GM23248 (cell line): ENCODE measurements around the gene NAT14. TPM values are rescaled to one million over a fixed set of nuclear protein-coding genes. Genes with fewer than 3 reads are reported as not detected.

Source experiments
- DNase-seq: peaks from one replicate; pipeline ENCODE4 v3.0.0-alpha.2; 2015
- H2AFZ ChIP-seq: fragments of 200-600 bp; sonication (generic); 2 replicates; pipeline ENCODE4 v1.6.1; 2016; ENCODE audit warnings: antibody characterized with exemption
- H3F3A ChIP-seq: fragments of 200-600 bp; sonication (generic); 2 replicates; pipeline ENCODE4 v1.6.1; 2016; ENCODE audit warnings: mild to moderate bottlenecking, antibody characterized with exemption, mixed run types; ENCODE audit not compliant: insufficient read depth
- H3K27ac ChIP-seq: fragments of 200-600 bp; sonication (generic); 2 replicates; pipeline ENCODE4 v1.5.1; 2016; ENCODE audit warnings: mild to moderate bottlenecking
- H3K27me3 ChIP-seq: fragments of 200-600 bp; sonication (generic); replicated peaks from 2 replicates; pipeline ENCODE4 v1.6.1; 2016; ENCODE audit warnings: mild to moderate bottlenecking; ENCODE audit not compliant: insufficient read depth
- H3K36me3 ChIP-seq: fragments of 200-600 bp; sonication (generic); 2 replicates; pipeline ENCODE4 v1.6.1; 2016; ENCODE audit warnings: low read depth, mild to moderate bottlenecking
- H3K4me1 ChIP-seq: fragments of 200-600 bp; sonication (generic); 2 replicates; pipeline ENCODE4 v1.6.1; 2016; ENCODE audit warnings: mild to moderate bottlenecking; ENCODE audit not compliant: insufficient read depth
- H3K4me2 ChIP-seq: fragments of 200-600 bp; sonication (generic); one replicate; pipeline ENCODE4 v1.6.1; 2016; ENCODE audit warnings: mild to moderate bottlenecking; ENCODE audit not compliant: unreplicated experiment
- H3K4me3 ChIP-seq: fragments of 200-600 bp; sonication (generic); 2 replicates; pipeline ENCODE4 v1.5.1; 2016; ENCODE audit warnings: mild to moderate bottlenecking
- H3K79me2 ChIP-seq: fragments of 200-600 bp; sonication (generic); 2 replicates; pipeline ENCODE4 v1.6.1; 2016; ENCODE audit warnings: mild to moderate bottlenecking; ENCODE audit not compliant: insufficient read depth
- H3K9ac ChIP-seq: fragments of 200-600 bp; sonication (generic); 2 replicates; pipeline ENCODE4 v1.6.1; 2016; ENCODE audit warnings: mild to moderate bottlenecking
- H3K9me2 ChIP-seq: fragments of 200-600 bp; sonication (generic); 2 replicates; pipeline ENCODE4 v1.6.1; 2016; ENCODE audit warnings: mixed run types, mild to moderate bottlenecking, moderate library complexity; ENCODE audit not compliant: insufficient read depth
- H3K9me3 ChIP-seq: fragments of 200-600 bp; sonication (generic); one replicate; pipeline ENCODE4 v1.6.1; 2017; ENCODE audit warnings: low read depth
- H4K20me1 ChIP-seq: fragments of 200-600 bp; sonication (generic); 2 replicates; pipeline ENCODE4 v1.6.0; 2016; ENCODE audit not compliant: insufficient read depth
- EZH2 ChIP-seq: fragments of 200-600 bp; sonication (generic); IDR thresholded peaks from 2 replicates; pipeline ENCODE4 v1.6.1; 2018; ENCODE audit warnings: antibody characterized with exemption, mild to moderate bottlenecking; ENCODE audit not compliant: insufficient read depth, poor library complexity, severe bottlenecking
- EZH2phosphoT487 ChIP-seq: fragments of 200-600 bp; sonication (generic); IDR thresholded peaks from 2 replicates; pipeline ENCODE4 v1.6.1; 2018; ENCODE audit warnings: antibody characterized with exemption, moderate library complexity, mild to moderate bottlenecking, low read depth; ENCODE audit not compliant: insufficient read depth
- WGBS, 2 experiments: methylation state at CpG; one replicate each; pipeline ENCODE4 v1.1.6; 2015 to 2017; ENCODE audit warnings: low lambda C conversion rate in 2 of 2, low coverage in 1 of 2; ENCODE audit errors: missing lambda C conversion rate in 2 of 2; 5-methylcytosine and 5-hydroxymethylcytosine counted together
- in situ Hi-C: fragments of 300-500 bp; cut with MboI; formaldehyde crosslinking; loops from 2 replicates; pipeline ENCODE4 v1.15.0; 2020
- polyA plus RNA-seq: library from polyadenylated mRNA; unstranded; fragments of >200 nt; fragmentation: Nextera tagmentation; extraction: Ambion mirVana; gene quantifications from 2 replicates; pipeline ENCODE4 v1.2.1, GENCODE V29; 2016
- total RNA-seq: library from RNA; depleted of rRNA; stranded (reverse); fragments of >200 nt; shearing (Covaris generic); gene quantifications from 2 replicates; pipeline ENCODE4 v1.2.3, GENCODE V29; 2014

Gene NAT14
- total and polyA plus RNA-seq, 2 experiments from 2014 or later = 12.0 to 13.4 TPM

GRCh38 chr19:55462722-55463121 lies 22.3 kb upstream of the NAT14 start:
- H4K20me1 ChIP-seq = no peaks in the 10 kb centered on the region
- no peak overlapping the region for H3K9ac ChIP-seq
- H3K4me3 ChIP-seq = no peak overlapping the region; the same call in 1 of the 2 replicates
- TF ChIP-seq EZH2 (no peak), EZH2phosphoT487 (no peak)
- peak overlapping the region; percentile 87 for H3K4me2 ChIP-seq
- DNase-seq = no peak
- no peaks in the 10 kb centered on the region for H3K9me2 ChIP-seq
- H3K27ac ChIP-seq = no peak overlapping the region
- H3F3A ChIP-seq = peaks cover 11% of the 10 kb centered on the region; the same call in 1 of the 2 replicates
- H3K27me3 ChIP-seq = no peaks in the 10 kb centered on the region
- no peak overlapping the region for H2AFZ ChIP-seq
- H3K79me2 ChIP-seq = no peaks in the 10 kb centered on the region
- 65% methylated on average over 11 of the region's 11 CpGs for WGBS, 2 experiments
- in situ Hi-C loops = no loop called here
- H3K4me1 ChIP-seq = peaks cover 12% of the 10 kb centered on the region
- H3K36me3 ChIP-seq = no peaks in the 10 kb centered on the region
- no peaks in the 10 kb centered on the region for H3K9me3 ChIP-seq

- no peak overlapping the region for H3K9ac ChIP-seq
- no peaks in the 10 kb centered on the region for H3K27me3 ChIP-seq
- no peak overlapping the region for H2AFZ ChIP-seq
- no peak for TF ChIP-seq EZH2
- TF ChIP-seq EZH2phosphoT487 = no peak
- WGBS, 2 experiments = 73 to 94% methylated on average over 5 to 15 of the region's 15 CpGs
- H3K4me2 ChIP-seq = no peak overlapping the region
- no peaks in the 10 kb centered on the region for H3K9me2 ChIP-seq
- no peaks in the 10 kb centered on the region for H3K9me3 ChIP-seq
- in situ Hi-C loops = no loop called here
- peaks cover 11% of the 10 kb centered on the region; the same call in 1 of the 2 replicates for H3F3A ChIP-seq
- H3K4me1 ChIP-seq = peaks cover 16% of the 10 kb centered on the region
- no peaks in the 10 kb centered on the region for H3K79me2 ChIP-seq
- no peaks in the 10 kb centered on the region for H4K20me1 ChIP-seq
- DNase-seq = no peak
- H3K4me3 ChIP-seq = no peak overlapping the region
- H3K36me3 ChIP-seq = no peaks in the 10 kb centered on the region
- no peak overlapping the region for H3K27ac ChIP-seq
These were observed 21.4 kb upstream of the NAT14 start for GRCh38 chr19:55463583-55464031.

DNA sequence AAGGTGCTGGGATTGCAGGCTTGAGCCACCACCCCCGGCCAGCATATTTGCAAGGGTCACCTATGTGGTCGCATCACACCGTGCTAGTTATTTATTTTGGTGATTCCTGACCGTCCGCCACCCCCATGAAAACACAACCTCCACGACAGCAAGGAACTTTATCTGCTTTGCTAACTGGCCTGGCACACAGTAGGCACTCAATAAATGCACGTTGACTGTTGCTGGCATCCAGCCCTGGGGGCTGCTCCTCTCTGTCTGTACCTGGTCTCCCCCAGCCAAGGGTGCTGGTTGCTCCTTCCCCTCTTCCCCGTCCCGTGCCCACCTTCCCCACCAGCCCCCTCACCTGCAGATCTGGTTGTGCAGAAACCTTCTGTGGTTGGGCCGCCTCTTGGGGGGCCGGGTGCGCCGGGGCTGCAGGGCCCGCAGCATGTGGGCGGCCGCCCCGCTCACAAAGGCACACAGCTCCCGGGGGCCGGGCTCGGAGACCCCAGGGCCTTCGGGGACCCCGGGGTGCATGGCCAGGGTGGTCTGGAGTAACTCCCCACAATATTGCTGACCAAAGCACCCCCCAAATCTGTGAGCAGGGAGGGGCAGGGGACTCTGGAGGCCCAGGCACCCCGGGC lies 20.8 kb upstream of the NAT14 start:
- Histone ChIP-seq H3K79me2 (no peaks in the 10 kb centered on the region), H3K9me2 (no peaks in the 10 kb centered on the region), H3K27me3 (no peaks in the 10 kb centered on the region), H3K4me1 (peaks cover 16% of the 10 kb centered on the region), H3K9ac (no peak overlapping the region), H2AFZ (no peak overlapping the region), H3K4me2 (no peak overlapping the region), H3K9me3 (no peaks in the 10 kb centered on the region), H4K20me1 (no peaks in the 10 kb centered on the region), H3K36me3 (no peaks in the 10 kb centered on the region), H3K4me3 (no peak overlapping the region), H3K27ac (no peak overlapping the region), H3F3A (peaks cover 11% of the 10 kb centered on the region; the same call in 1 of the 2 replicates)
- in situ Hi-C loops = no loop called here
- WGBS, 2 experiments = 59 to 64% methylated on average over 23 of the region's 23 CpGs
- DNase-seq = no peak
- no peak for TF ChIP-seq EZH2
- no peak for TF ChIP-seq EZH2phosphoT487

DNA sequence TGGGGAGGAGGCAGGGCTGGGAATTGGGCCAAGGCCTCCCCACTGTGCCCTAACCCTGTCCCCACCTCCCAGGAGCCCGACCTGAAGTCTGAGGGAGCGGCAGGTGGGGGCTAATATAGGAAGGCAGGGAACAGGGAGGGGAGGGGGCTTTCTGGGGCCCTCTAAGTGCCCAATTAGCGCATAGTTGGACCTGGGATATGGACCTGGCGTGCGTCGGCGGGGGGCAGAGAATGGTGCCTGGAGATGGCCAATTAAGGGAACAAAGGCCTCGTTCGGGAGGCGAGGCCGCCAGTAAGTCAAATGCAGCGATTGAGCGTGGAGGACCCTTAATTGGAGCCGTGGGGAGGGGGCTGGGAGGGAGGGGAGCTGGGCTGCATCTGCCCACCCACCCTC lies 20.3 kb upstream of the NAT14 start, which contains the start of gene C19orf85:
TSS of gene C19orf85 (minus strand) at position 90 of the 393 bp plus-strand sequence. CDS start 197 bp downstream, outside the sequence.
- Histone ChIP-seq H3K4me2 (no peak within 1 kb of the TSS), H3K9me3 (no peaks in the 10 kb centered on the region), H3K4me1 (peaks cover 16% of the 10 kb centered on the region), H3K27ac (no peak within 1 kb of the TSS), H3K79me2 (no peaks in the 10 kb centered on the region), H3K4me3 (no peak within 1 kb of the TSS), H3K9me2 (no peaks in the 10 kb centered on the region), H2AFZ (no peak within 1 kb of the TSS), H3K27me3 (no peaks in the 10 kb centered on the region), H3K9ac (no peak within 1 kb of the TSS), H3F3A (peaks cover 11% of the 10 kb centered on the region; the same call in 1 of the 2 replicates), H3K36me3 (no peaks in the 10 kb centered on the region), H4K20me1 (no peaks in the 10 kb centered on the region)
- WGBS, 2 experiments = 62 to 79% methylated on average over 10 to 14 of the region's 14 CpGs
- TF ChIP-seq EZH2 (no peak), EZH2phosphoT487 (no peak)
- no peak for DNase-seq
- in situ Hi-C loops = no loop called here
